GM18502 (cell line): ENCODE data around the gene PHKG1.
"Not testable (repeated sequence)": the region's sequence is repeated elsewhere in the genome, so short reads cannot be mapped to it uniquely, and the experiment has no call there.

Experiments
- ATAC-seq: cut with Tn5 transposase; IDR thresholded peaks from one replicate; pipeline ENCODE4 v1.9.1; 2021; ENCODE audit warnings: mild to moderate bottlenecking; ENCODE audit not compliant: unreplicated experiment, poor library complexity

Gene PHKG1

DNA sequence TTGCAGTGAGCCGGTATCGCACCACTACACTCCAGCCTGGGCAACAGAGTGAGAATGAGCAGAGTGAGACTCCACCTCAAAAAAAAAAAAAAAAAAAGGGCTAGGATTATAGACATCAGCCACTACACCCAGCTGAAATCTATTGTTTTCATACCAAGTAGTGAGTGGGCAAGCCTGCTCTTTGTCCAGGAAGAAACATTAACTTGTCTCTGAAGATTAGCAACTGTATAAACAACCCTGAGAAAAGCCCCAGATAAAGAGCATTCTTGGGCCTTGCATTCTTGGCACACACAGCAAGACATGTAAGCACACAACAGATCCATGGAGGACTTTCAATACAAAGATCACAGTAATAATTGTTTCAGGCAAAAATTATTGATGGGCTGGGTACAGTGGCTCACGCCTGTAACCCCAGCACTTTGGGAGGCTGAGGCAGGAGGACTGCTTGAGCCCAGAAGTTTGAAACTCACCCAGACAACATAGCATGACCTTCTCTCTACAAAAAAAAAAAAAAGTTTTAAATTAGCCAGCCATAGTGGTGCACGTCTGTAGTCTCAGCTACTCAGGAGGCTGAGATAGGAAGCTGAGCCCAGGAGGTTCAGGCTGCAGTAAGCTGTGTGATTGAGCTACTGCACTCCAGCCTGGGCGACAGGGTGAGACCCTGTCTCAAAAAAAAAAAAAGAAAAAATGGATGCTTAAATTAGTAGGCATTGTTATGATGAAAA lies 45.9 kb downstream of the PHKG1 start:
- ATAC-seq, result no peak

DNA sequence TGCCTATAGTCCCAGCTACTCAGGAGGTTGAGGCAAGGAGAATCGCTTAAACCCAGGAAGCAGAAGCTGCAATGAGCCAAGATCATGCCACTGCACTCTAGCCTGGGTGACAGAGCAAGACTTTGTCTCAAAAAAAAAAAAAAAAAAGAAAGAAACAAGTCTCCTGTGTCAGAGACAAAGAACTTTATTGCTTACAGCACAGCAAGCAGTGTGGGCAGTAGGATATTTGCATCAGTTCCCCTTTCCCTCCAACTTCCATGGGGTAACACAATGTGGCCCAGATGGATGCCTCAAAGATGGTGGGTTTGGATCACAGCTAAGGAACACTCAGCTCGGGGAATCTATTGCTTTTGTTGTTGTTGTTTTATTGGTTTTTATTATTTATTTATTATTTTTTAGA lies 47.0 kb downstream of the PHKG1 start:
- not testable (repeated sequence) for ATAC-seq

DNA sequence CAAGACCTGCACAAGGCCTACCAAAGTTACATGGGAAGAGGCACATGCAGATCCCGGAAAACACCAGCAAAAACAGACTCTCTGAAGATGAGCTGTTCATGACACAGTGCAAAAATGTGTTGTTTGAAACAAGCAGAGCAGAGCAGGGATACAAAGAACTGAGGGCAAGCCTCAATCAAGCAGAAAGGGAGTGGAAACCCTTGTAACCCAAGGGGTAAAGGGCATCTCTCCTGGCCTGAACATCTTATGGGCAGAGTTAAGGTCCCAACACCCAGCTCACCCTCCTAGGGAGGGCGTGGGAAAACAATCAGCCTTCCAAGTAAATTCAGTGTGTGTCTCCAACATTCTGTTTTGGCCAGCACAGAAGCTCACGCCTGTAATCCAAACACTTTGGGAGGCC lies 52.0 kb downstream of the PHKG1 start:
- no peak for ATAC-seq

DNA sequence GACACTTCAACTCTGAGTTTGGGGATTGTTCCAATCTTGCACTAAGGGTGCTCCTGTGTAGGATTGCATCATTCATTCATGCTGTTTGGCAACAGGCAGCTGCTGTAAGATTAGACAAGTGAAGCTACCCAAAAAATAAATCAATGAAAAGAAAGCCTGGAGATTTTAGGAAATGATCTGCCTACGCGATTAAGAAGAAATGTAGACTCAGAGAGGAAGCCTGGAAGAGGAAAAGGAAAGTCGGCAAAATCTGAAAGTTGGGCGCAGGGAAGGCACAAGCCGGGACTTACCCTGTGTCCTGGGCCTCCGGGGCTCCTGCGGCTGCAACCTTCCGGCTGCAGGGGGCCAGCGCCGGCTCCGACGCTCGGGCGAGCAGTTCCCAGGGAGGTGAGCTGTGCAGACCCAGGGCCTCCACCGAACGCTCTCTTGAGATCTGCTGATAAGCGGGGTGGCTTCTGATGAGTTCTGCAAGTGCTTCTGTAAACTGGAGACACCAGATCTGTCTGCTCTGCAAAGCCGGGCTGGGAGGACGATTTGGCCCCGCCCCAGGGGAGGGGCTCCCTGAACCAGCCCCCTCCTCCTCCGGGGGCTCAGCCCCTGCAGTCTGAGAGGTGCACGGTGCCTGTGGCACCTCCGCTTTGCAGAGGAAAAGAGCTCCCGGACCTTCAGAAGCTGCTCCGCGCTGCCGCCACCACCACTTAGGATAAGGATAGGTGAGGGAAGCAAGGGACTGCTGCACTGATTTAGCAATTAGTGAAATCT lies 58.9 kb downstream of the PHKG1 start:
- peak; percentile 99 for ATAC-seq

DNA sequence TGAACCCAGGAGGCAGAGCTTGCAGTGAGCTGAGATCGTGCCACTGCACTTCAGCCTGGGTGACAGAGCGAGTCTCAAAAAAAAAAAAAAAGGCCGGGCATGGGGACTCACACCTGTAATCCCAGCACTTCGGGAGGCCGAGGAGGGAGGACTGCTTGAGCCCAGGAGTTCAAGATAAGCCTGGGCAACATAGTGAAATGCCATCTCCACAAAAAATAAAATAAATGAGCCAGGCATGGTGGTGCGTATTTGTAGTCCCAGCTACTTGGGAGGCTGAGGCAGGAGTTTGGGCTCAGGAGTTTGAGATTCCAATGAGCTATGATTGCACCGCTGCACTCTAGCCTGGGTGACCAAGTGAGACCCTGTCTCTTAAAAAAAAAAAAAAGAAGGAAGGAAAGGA lies 60.2 kb downstream of the PHKG1 start:
- not testable (repeated sequence) for ATAC-seq

DNA sequence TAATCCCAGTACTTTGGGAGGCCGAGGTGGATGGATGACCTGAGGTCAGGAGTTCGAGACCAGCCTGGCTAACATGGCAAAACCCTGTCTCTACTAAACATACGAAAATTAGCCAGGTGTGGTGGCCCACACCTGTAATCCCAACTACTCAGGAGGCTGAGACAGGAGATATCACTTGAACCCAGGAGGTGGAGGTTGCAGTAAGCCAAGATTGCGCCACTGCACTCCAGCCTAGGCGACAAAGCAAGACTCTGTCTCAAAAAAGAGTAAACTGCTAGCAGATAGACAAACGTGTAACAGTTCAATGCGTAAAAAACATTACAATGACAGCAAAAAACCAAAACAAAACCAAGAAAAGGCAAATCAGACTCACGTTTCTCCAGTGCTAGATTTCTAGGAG lies 61.2 kb downstream of the PHKG1 start:
- not testable (repeated sequence) for ATAC-seq

DNA sequence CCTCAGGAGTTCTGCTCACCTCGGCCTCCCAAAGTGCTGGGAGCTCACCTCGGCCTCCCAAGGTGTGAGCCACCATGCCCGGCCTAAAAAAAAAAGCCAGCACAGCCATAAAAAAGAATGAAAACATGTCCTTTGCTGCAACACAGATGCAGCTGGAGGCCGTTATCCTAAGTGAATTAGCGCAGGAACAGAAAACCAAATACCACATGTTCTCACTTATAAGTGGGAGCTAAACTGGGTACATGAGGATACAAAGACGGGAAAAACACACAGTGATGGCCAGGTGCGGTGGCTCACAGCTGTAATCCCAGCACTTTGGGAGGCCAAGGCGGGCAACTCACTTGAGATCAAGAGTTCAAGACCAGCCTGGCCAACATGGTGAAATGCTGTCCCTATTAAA lies 62.4 kb downstream of the PHKG1 start:
- no peak for ATAC-seq
